Measurements from ENCODE around the gene SFN. TPM values are rescaled to one million over a fixed set of nuclear protein-coding genes. Genes with fewer than 3 reads are reported as not detected.
A peak's percentile ranks its signal among the peaks of the same experiment; 100 is the strongest.
"Not testable (repeated sequence)": the region's sequence is repeated elsewhere in the genome, so short reads cannot be mapped to it uniquely, and the experiment has no call there.

Gene SFN
- total RNA-seq, 3 donors from 2014 or later (not counting 1 experiment from before 2014, with no cell fraction given) = 0.66 to 1.3 TPM; not detected in 1

DNA sequence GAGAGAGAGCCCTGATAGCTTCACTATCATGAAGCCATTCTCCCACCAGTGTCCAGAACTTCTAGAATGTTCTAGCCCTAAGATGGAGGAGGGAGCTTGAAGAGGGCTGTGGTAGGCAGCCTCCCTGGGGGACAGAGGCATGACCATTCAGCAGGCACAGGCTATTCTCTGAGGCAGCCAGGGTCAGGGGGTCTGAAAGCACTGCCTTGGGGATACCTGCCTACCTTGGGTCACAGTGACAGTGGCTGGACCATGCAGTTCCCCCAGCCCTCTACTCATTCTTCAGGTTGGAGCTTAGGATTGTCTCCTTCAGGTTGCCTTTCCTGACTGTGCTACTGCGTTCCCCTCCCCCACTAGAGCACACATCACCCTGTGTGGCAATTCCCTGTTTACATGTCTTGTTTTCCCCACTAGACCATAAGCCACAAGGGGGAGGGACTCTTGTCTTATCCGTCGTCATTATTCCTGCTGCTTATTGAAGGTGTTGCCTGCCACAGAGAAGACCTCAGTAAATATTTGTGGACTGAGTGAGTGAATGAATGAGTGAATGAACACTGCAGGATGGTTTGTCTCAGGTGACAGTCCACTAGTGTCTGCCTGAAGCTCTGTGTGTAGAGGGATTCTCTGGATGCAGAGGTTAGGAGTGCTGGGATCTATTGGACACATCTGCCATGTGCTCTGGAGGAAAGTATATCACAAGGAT is 31.3 kb upstream of the SFN start:
- intact Hi-C loops (cut with micrococcal nuclease) = loop anchor here (2.0 kb wide), 2 partner anchors 21 to 43 kb away; no protein-coding TSS in a partner anchor
- WGBS (ENCODE audit: insufficient coverage) = 92% methylated on average over 3 of the region's 3 CpGs
- H3K27me3 Mint-ChIP-seq (ENCODE audit: low read depth in 2 of 2) = no peaks in the 10 kb centered on the region
- Histone ChIP-seq H3K4me1 (ENCODE audit: control insufficient read depth, insufficient read depth, low read length) (peaks cover 78% of the 10 kb centered on the region), H3K9me3 (ENCODE audit: control insufficient read depth, insufficient read depth, low read length) (no peaks in the 10 kb centered on the region), H3K36me3 (ENCODE audit: control insufficient read depth, insufficient read depth, low read length) (peaks cover 34% of the 10 kb centered on the region), H3K27ac (ENCODE audit: low read length) (peak overlapping the region; percentile 98), H3K4me3 (ENCODE audit: low read length) (no peak overlapping the region), H3K27me3 (ENCODE audit: control insufficient read depth, insufficient read depth, low read length) (no peaks in the 10 kb centered on the region)
- H3K27ac Mint-ChIP-seq = peak overlapping the region; percentile 99 to 100
- DNase-seq = peak in 1 of 2 donors; percentile 65
- TF ChIP-seq, protein P1, sequence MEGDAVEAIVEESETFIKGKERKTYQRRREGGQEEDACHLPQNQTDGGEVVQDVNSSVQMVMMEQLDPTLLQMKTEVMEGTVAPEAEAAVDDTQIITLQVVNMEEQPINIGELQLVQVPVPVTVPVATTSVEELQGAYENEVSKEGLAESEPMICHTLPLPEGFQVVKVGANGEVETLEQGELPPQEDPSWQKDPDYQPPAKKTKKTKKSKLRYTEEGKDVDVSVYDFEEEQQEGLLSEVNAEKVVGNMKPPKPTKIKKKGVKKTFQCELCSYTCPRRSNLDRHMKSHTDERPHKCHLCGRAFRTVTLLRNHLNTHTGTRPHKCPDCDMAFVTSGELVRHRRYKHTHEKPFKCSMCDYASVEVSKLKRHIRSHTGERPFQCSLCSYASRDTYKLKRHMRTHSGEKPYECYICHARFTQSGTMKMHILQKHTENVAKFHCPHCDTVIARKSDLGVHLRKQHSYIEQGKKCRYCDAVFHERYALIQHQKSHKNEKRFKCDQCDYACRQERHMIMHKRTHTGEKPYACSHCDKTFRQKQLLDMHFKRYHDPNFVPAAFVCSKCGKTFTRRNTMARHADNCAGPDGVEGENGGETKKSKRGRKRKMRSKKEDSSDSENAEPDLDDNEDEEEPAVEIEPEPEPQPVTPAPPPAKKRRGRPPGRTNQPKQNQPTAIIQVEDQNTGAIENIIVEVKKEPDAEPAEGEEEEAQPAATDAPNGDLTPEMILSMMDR (IDR thresholded peaks at IDR 0.05) = no peak
- H3K9me3 Mint-ChIP-seq = no peaks in the 10 kb centered on the region
- no peaks in the 10 kb centered on the region for H3K36me3 Mint-ChIP-seq
- H3K4me3 Mint-ChIP-seq = peak overlapping the region; percentile 2
- H3K4me1 Mint-ChIP-seq = peaks cover 72 to 79% of the 10 kb centered on the region in 2 donors
- no peak for ATAC-seq

DNA sequence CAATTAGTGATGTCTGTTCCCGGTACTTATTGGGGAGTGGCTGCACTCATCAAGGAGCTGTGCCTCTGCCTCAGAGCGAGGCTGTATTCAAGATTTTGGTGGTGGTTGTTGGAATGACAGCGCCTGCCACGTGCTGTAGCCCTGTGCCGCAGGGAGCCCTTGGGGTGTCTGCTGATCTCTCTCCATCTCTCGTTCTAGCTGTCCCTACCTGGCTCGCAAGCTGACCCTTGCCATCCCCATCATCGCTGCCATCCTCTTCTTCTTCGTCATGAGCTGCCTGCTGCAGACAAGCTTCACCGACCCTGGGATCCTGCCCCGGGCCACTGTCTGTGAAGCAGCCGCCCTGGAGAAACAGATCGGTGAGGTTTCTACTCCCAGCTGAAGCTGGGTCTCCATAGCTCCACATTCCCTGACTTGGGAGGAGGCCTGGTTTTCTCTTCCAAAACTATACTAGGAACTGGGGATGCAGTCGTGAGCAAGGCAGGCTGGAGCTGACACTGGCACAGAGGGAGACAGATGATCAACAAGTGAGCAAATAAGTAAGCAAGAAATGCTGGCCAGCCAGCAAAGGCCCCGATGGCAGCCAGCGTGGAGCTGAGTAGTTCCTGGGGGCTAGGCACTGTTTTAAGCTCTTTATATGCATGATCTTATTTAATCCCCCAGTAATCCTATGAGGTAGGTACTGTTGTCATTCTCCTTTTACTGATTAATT is 30.5 kb upstream of the SFN start:
- Mint-ChIP-seq H3K36me3 (no peaks in the 10 kb centered on the region), H3K4me3 (peak overlapping the region; percentile 87), H3K9me3 (no peaks in the 10 kb centered on the region), H3K4me1 (peaks cover 69 to 75% of the 10 kb centered on the region in 2 donors), H3K27me3 (ENCODE audit: low read depth in 2 of 2) (no peaks in the 10 kb centered on the region), H3K27ac (peak overlapping the region; percentile 99 to 100)
- no peaks in the 10 kb centered on the region for H3K9me3 ChIP-seq (ENCODE audit: control insufficient read depth, insufficient read depth, low read length)
- 95% methylated on average over 16 of the region's 16 CpGs for WGBS (ENCODE audit: insufficient coverage)
- TF ChIP-seq, protein P1 (IDR thresholded peaks at IDR 0.05) = no peak
- no peak for ATAC-seq
- H3K27ac ChIP-seq (ENCODE audit: low read length) = peak overlapping the region; percentile 98
- H3K27me3 ChIP-seq (ENCODE audit: control insufficient read depth, insufficient read depth, low read length) = no peaks in the 10 kb centered on the region
- intact Hi-C loops (cut with micrococcal nuclease) = loop anchor here (2.0 kb wide), 2 partner anchors 22 to 44 kb away; no protein-coding TSS in a partner anchor
- H3K36me3 ChIP-seq (ENCODE audit: control insufficient read depth, insufficient read depth, low read length) = peaks cover 34% of the 10 kb centered on the region
- no peak overlapping the region for H3K4me3 ChIP-seq (ENCODE audit: low read length)
- H3K4me1 ChIP-seq (ENCODE audit: control insufficient read depth, insufficient read depth, low read length) = peaks cover 74% of the 10 kb centered on the region
- no peak for DNase-seq

DNA sequence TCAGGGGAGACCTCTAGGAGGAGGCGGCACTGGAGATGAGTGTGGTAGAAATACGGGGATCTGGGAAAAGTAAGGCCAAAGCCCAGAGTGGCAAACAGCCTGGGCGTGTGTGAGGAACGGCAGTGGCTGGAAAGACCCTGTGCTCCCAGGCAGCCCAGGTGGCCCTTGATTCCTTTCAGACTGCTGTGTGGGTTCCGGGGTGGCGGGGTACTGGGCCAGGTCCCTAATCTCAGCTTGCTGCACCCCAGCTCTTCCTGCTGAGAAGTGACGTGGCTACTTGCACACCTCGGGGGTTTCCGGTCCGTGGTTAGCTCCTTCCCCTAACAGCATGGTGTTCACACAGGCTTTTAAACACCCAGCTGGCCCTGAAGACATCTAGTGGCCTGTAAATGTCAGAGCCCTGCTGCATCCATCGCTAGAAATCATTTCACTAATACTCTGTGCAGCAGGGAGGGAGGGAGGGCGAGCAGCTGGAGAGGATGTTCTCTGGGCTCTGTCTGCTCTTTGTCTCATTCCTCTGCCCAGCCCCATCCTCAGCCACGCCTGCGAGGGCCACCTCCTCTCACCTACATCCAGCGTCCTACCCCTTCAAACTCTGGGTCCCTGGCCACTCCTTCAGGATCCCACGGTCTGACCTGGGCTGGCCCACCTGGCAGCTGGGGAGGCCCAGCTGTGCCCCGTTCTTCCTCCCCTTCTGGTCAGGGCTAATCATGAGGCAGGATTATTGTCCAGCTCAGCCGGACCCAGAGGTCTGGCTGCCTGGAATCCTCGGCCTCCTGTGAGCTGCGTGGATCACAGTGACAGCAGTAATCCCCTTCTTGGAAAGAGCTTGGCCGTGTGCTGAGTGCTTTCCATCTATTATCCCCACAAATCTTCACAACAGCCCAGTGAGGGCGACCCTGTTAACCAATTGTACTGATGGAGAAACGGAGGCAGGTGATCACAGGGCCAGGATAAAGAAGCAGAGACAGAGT is 29.2 kb upstream of the SFN start:
- Histone ChIP-seq H3K9me3 (ENCODE audit: control insufficient read depth, insufficient read depth, low read length) (no peaks in the 10 kb centered on the region), H3K36me3 (ENCODE audit: control insufficient read depth, insufficient read depth, low read length) (peaks cover 43% of the 10 kb centered on the region), H3K4me3 (ENCODE audit: low read length) (peak overlapping the region; percentile 17), H3K27me3 (ENCODE audit: control insufficient read depth, insufficient read depth, low read length) (no peaks in the 10 kb centered on the region), H3K4me1 (ENCODE audit: control insufficient read depth, insufficient read depth, low read length) (peaks cover 70% of the 10 kb centered on the region), H3K27ac (ENCODE audit: low read length) (peak overlapping the region; percentile 98)
- peak; percentile 83 to 98 for DNase-seq
- H3K27ac Mint-ChIP-seq = peak overlapping the region; percentile 99 to 100
- intact Hi-C loops (cut with micrococcal nuclease) = loop anchor here (1.0 to 2.0 kb wide), 3 partner anchors 23 to 89 kb away; no protein-coding TSS in a partner anchor
- H3K4me3 Mint-ChIP-seq = peak overlapping the region; percentile 87
- TF ChIP-seq, protein P1 (IDR thresholded peaks at IDR 0.05) = peak; percentile 25
- WGBS (ENCODE audit: insufficient coverage) = 28% methylated on average over 21 of the region's 23 CpGs
- no peaks in the 10 kb centered on the region for H3K27me3 Mint-ChIP-seq (ENCODE audit: low read depth in 2 of 2)
- H3K9me3 Mint-ChIP-seq = no peaks in the 10 kb centered on the region
- peak; percentile 93 to 98 (median 96) for ATAC-seq
- no peaks in the 10 kb centered on the region for H3K36me3 Mint-ChIP-seq
- peaks cover 64 to 68% of the 10 kb centered on the region in 2 donors for H3K4me1 Mint-ChIP-seq

DNA sequence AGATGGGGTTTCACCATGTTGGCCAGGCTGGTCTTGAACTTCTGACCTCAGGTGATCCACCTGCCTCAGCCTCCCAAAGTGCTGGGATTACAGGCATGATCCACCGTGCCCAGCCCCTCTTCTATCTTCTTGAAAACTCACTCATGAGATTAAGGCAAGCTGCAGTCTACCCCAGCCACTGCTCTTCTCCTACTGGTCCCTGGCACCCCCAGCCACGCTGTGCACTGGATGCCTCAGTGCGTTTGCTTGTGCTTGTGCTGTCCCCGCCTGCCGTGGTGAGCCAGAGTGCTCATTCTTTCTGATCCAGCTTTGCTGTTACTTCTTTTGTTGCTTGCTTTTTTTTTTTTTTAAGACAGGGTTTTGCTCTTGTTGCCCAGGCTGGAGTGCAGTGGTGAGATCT is 25.3 kb upstream of the SFN start:
- H3K36me3 Mint-ChIP-seq; DNase-seq; H3K27ac ChIP-seq (ENCODE audit: low read length); H3K27me3 Mint-ChIP-seq (ENCODE audit: low read depth in 2 of 2); H3K9me3 ChIP-seq (ENCODE audit: control insufficient read depth, insufficient read depth, low read length); H3K27me3 ChIP-seq (ENCODE audit: control insufficient read depth, insufficient read depth, low read length); intact Hi-C loops (cut with micrococcal nuclease); H3K4me3 ChIP-seq (ENCODE audit: low read length); H3K9me3 Mint-ChIP-seq; H3K4me3 Mint-ChIP-seq; ATAC-seq: not testable (repeated sequence)
- Histone ChIP-seq H3K36me3 (ENCODE audit: control insufficient read depth, insufficient read depth, low read length) (peaks cover 66% of the 10 kb centered on the region), H3K4me1 (ENCODE audit: control insufficient read depth, insufficient read depth, low read length) (peaks cover 42% of the 10 kb centered on the region)
- peak overlapping the region; percentile 77 to 78 for H3K27ac Mint-ChIP-seq
- H3K4me1 Mint-ChIP-seq = peaks cover 31 to 38% of the 10 kb centered on the region in 2 donors
- 96% methylated on average over 5 of the region's 5 CpGs for WGBS (ENCODE audit: insufficient coverage)
